PFSK-1 (cell line): ENCODE results near the gene TGFB1I1.

Source experiments
- FOXP2 ChIP-seq: optimal IDR thresholded peaks from 2 replicates; pipeline ENCODE3; 2011; ENCODE audit warnings: borderline replicate concordance, control low read depth, inconsistent platforms; ENCODE audit not compliant: insufficient read depth; ENCODE audit errors: extremely low read length, extremely low read depth
- POLR2AphosphoS5 ChIP-seq: IDR thresholded peaks from 2 replicates; pipeline ENCODE4 v1.6.1; 2012; ENCODE audit warnings: low read depth, mild to moderate bottlenecking, control low read depth, low read length, moderate library complexity
- REST ChIP-seq, 2 experiments: IDR thresholded peaks; 2 replicates each; pipeline versions ENCODE4 v1.6.1 to v1.8.0; 2011 to 2012; ENCODE audit warnings: low read depth in 2 of 2, low read length in 2 of 2, control low read depth in 1 of 2, inconsistent platforms in 1 of 2, mild to moderate bottlenecking in 1 of 2, moderate library complexity in 1 of 2; ENCODE audit not compliant: insufficient read depth in 1 of 2
- SIN3A ChIP-seq: IDR thresholded peaks from 2 replicates; pipeline ENCODE4 v1.6.1; 2012; ENCODE audit warnings: mild to moderate bottlenecking, low read length, moderate library complexity, borderline replicate concordance; ENCODE audit not compliant: insufficient read depth
- TAF1 ChIP-seq: IDR thresholded peaks from 2 replicates; pipeline ENCODE4 v1.6.1; 2012; ENCODE audit warnings: low read length, control low read depth, borderline replicate concordance; ENCODE audit not compliant: insufficient read depth

TGFB1I1 gene

GRCh38 chr16:31513884-31514283 is 41.9 kb downstream of the TGFB1I1 start:
- no peak for TF ChIP-seq TAF1
- no peak for TF ChIP-seq SIN3A

GRCh38 chr16:31517800-31518402 is 45.9 kb downstream of the TGFB1I1 start:
- no peak for TF ChIP-seq TAF1
- no peak for TF ChIP-seq REST (IDR thresholded peaks at IDR 0.05; ENCODE audit: insufficient read depth in 1 of 2, low read depth in 2 of 2, low read length in 2 of 2)
- no peak for TF ChIP-seq POLR2AphosphoS5
- no peak for TF ChIP-seq SIN3A
- no peak for TF ChIP-seq FOXP2

- TF ChIP-seq POLR2AphosphoS5 (no peak), FOXP2 (no peak), SIN3A (no peak), REST (IDR thresholded peaks at IDR 0.05; ENCODE audit: insufficient read depth in 1 of 2, low read depth in 2 of 2, low read length in 2 of 2) (no peak), TAF1 (no peak)
These were observed 47.9 kb downstream of the TGFB1I1 start for GRCh38 chr16:31519759-31520431.

GRCh38 chr16:31521368-31521767 is 49.4 kb downstream of the TGFB1I1 start:
- TF ChIP-seq TAF1 = no peak
- no peak for TF ChIP-seq POLR2AphosphoS5
- TF ChIP-seq FOXP2 = no peak
- no peak for TF ChIP-seq SIN3A
- no peak for TF ChIP-seq REST (IDR thresholded peaks at IDR 0.05; ENCODE audit: insufficient read depth in 1 of 2, low read depth in 2 of 2, low read length in 2 of 2)

- TF ChIP-seq SIN3A (no peak), REST (IDR thresholded peaks at IDR 0.05; ENCODE audit: insufficient read depth in 1 of 2, low read depth in 2 of 2, low read length in 2 of 2) (no peak), FOXP2 (no peak), POLR2AphosphoS5 (no peak), TAF1 (no peak)
These were observed 50.1 kb downstream of the TGFB1I1 start for GRCh38 chr16:31522071-31522470.
